ENCODE data around the gene AAR2.
A peak's percentile ranks its signal among the peaks of the same experiment; 100 is the strongest.

AAR2 gene

DNA sequence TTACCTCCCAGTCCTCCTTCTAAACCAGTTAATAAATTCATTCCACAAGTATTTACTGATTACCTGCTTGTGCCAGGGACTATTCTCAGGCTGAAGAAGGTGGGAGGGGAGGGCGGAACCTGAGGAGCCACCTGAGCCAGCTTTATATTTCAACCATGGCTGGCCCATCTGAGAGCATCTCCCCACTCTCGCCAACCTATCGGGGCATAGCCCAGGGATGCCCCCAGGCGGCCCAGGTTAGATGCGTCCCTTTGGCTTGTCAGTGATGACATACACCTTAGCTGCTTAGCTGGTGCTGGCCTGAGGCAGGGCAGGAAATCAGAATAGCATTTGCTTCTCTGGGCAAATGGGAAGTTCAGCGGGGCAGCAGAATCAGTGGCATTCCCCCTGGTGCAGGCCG lies 4.9 kb upstream of the AAR2 start:
- no peak for DNase-seq (ENCODE audit: extremely low read depth, low read depth)
- TF ChIP-seq, protein P1, sequence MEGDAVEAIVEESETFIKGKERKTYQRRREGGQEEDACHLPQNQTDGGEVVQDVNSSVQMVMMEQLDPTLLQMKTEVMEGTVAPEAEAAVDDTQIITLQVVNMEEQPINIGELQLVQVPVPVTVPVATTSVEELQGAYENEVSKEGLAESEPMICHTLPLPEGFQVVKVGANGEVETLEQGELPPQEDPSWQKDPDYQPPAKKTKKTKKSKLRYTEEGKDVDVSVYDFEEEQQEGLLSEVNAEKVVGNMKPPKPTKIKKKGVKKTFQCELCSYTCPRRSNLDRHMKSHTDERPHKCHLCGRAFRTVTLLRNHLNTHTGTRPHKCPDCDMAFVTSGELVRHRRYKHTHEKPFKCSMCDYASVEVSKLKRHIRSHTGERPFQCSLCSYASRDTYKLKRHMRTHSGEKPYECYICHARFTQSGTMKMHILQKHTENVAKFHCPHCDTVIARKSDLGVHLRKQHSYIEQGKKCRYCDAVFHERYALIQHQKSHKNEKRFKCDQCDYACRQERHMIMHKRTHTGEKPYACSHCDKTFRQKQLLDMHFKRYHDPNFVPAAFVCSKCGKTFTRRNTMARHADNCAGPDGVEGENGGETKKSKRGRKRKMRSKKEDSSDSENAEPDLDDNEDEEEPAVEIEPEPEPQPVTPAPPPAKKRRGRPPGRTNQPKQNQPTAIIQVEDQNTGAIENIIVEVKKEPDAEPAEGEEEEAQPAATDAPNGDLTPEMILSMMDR (IDR thresholded peaks at IDR 0.05; ENCODE audit: low read depth, low read length, missing control alignments) = no peak
- no peak overlapping the region for H3K4me3 ChIP-seq (replicated peaks; ENCODE audit: low read depth, low read length)

DNA sequence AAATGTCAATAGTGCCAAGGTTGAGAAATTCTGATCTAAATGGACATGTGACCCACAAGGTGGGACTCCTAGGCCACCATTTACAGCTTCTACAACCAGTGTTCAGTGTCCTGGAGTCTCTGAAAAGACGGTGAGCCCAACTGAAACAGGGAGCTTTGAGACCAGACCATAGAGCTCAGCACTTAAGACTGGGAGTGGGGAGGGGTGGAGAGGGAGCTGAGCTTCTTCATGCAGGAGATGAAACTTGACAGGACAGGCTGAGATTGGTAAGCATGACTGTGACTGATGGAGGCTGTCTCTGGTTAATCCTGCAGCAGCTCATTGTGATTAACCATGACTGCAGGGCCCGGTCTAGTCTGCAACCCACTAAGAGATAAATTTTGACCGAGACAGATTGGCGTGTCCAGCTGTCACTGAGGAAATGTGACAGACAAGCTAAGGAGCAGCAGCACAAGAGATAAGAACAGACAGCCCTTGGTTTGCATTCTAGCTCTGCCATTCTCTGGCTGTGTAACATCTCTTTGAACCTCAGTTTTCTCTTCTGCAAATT lies 1.4 kb upstream of the AAR2 start:
- TF ChIP-seq, protein P1 (IDR thresholded peaks at IDR 0.05; ENCODE audit: low read depth, low read length, missing control alignments) = no peak
- no peak for DNase-seq (ENCODE audit: extremely low read depth, low read depth)
- no peak overlapping the region for H3K4me3 ChIP-seq (replicated peaks; ENCODE audit: low read depth, low read length)

DNA sequence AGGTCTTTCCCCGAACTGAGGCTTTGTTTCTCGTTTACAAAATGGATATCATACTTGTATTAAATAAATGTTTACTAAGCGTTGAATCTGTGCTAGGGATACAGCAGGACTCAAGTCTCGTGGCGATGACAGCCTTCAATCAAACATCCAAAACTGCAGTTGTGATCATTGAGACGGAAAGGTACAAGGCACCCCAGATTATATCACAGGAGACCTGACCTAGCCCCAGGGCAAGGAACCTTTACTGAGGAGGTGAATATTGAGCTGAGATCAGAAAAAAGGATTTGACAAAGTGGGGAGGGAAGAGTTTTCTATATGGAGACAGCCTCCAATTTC lies 476 bp downstream of the AAR2 start:
- TF ChIP-seq, protein P1 (IDR thresholded peaks at IDR 0.05; ENCODE audit: low read depth, low read length, missing control alignments) = no peak
- no peak for DNase-seq (ENCODE audit: extremely low read depth, low read depth)
- H3K4me3 ChIP-seq (replicated peaks; ENCODE audit: low read depth, low read length) = peak overlapping the region; percentile 84

DNA sequence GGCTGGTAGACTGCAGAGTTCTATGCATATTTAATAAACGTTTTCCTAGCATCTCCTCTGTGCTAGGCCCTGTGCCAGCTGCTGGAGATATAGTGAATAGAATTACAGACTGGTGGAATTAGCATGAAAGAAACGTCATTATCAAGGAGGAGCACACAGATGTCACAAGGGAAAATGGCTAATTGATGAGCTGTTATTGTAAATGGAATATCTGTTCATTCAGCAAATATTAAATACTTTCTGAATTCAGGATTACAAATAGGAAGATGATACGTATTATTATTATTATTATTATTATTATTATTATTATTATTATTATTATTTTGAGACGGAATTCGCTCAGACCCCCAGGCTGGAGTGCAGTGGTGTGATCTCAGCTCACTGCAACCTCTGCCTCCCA lies 1.2 kb downstream of the AAR2 start:
- no peak for DNase-seq (ENCODE audit: extremely low read depth, low read depth)
- TF ChIP-seq, protein P1 (IDR thresholded peaks at IDR 0.05; ENCODE audit: low read depth, low read length, missing control alignments) = no peak
- H3K4me3 ChIP-seq (replicated peaks; ENCODE audit: low read depth, low read length) = peak overlapping the region; percentile 84

DNA sequence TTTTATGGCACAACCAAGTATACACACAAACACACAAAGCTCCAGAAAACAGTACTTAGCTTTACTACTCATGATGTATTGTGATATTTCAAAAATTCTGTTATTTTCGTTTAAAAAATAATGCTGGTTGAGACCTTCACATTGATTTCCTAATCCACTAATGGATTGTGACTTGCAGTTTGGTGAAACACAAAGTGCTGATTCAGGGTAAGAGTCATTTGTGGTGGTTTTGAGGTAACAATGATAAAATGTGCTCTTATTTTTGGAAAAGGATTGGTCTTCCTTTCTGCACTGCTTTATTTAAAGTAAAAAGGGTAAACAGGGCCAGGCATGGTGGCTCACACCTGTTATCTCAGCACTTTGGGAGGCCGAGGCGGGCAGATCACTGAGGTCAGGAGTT lies 1.9 kb downstream of the AAR2 start:
- H3K4me3 ChIP-seq (replicated peaks; ENCODE audit: low read depth, low read length) = no peak overlapping the region
- TF ChIP-seq, protein P1 (IDR thresholded peaks at IDR 0.05; ENCODE audit: low read depth, low read length, missing control alignments) = no peak
- DNase-seq (ENCODE audit: extremely low read depth, low read depth) = no peak

DNA sequence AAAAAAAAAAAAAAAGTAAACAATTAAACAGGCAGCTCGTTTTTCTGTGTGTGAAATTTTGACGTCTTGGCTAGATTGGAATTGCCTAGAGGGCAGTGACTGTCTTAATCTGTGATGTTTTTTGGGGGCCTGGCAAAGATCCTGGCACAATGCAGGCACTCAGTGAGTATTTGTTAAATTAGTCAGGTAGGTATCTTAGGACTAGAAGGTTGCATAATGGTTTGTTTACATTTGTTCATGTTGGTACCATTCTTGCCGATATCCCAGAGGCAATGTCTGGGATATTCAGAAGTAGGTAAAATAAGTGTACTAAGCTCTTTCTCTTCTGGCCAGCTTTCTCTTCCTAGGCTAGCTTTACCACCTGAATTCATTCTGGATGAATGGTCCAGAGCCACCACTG lies 2.5 kb downstream of the AAR2 start:
- TF ChIP-seq, protein P1 (IDR thresholded peaks at IDR 0.05; ENCODE audit: low read depth, low read length, missing control alignments) = no peak
- DNase-seq (ENCODE audit: extremely low read depth, low read depth) = no peak
- no peak overlapping the region for H3K4me3 ChIP-seq (replicated peaks; ENCODE audit: low read depth, low read length)

DNA sequence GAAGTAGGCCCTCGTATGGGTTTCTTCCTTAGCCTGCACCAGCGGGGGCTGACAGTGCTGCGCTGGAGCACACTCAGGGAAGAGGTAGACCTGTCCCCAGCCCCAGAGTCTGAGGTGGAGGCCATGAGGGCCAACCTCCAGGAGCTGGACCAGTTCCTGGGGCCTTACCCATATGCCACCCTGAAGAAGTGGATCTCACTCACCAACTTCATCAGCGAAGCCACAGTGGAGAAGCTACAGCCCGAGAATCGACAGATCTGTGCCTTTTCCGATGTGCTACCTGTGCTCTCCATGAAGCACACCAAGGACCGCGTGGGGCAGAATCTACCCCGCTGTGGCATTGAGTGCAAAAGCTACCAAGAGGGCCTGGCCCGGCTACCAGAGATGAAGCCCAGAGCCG lies 3.8 kb downstream of the AAR2 start:
- no peak overlapping the region for H3K4me3 ChIP-seq (replicated peaks; ENCODE audit: low read depth, low read length)
- TF ChIP-seq, protein P1 (IDR thresholded peaks at IDR 0.05; ENCODE audit: low read depth, low read length, missing control alignments) = no peak
- no peak for DNase-seq (ENCODE audit: extremely low read depth, low read depth)
